HEK293 (cell line): ENCODE measurements around the gene ANKAR.

Source experiments
- CTCF ChIA-PET: fragments of 350-600 bp; formaldehyde crosslinking; extraction: SDS; loops from one replicate; lab custom pipeline; 2021; ENCODE audit warnings: antibody characterized with exemption; lab: Yijun Ruan, JAX
- POLR2A ChIA-PET: fragments of 300-600 bp; formaldehyde crosslinking; extraction: SDS; loops from one replicate; lab custom pipeline; 2020; ENCODE audit warnings: antibody characterized with exemption, inconsistent platforms; lab: Yijun Ruan, JAX
- H3K27ac ChIP-seq: fragments of 200-500 bp; sonication (Bioruptor generic); 2 replicates; pipeline ENCODE4 v1.5.1; 2014; ENCODE audit warnings: low read depth, low read length, control low read depth, inconsistent platforms; ENCODE audit errors: extremely low read depth
- H3K36me3 ChIP-seq, 2 experiments: fragments of 200-500 bp in 1 of 2; sonication (Bioruptor generic) in 1 of 2; 1 replicate in 1 of 2; 2 replicates in 1 of 2; pipeline ENCODE4 v1.5.1; 2014 to 2017; ENCODE audit warnings: inconsistent platforms in 2 of 2, low read length in 2 of 2; ENCODE audit not compliant: control insufficient read depth in 2 of 2, insufficient read depth in 1 of 2
- H3K4me1 ChIP-seq: fragments of 200-500 bp; sonication (Bioruptor generic); 2 replicates; pipeline ENCODE4 v1.5.1; 2014; ENCODE audit warnings: mild to moderate bottlenecking, low read length, inconsistent platforms; ENCODE audit not compliant: control insufficient read depth, insufficient read depth
- H3K4me3 ChIP-seq: 2 replicates; pipeline ENCODE4 v1.5.1; 2011; ENCODE audit warnings: low read depth, mild to moderate bottlenecking, control low read depth, low read length, moderate library complexity
- H3K9me3 ChIP-seq: fragments of 200-500 bp; sonication (Bioruptor generic); 2 replicates; pipeline ENCODE4 v1.5.1; 2014; ENCODE audit warnings: low read depth, low read length, inconsistent platforms; ENCODE audit not compliant: control insufficient read depth, insufficient read depth
- AEBP2 ChIP-seq: fragments of 450-650 bp; formaldehyde crosslinking; IDR thresholded peaks from 2 replicates; pipeline ENCODE4 v1.5.1; 2016; ENCODE audit warnings: missing biosample characterization, missing genetic modification characterization, borderline replicate concordance
- ATF2 ChIP-seq: fragments of 450-650 bp; formaldehyde crosslinking; IDR thresholded peaks from 2 replicates; pipeline ENCODE4 v1.5.1; 2016; ENCODE audit warnings: missing biosample characterization, missing genetic modification characterization, low read depth
- FEZF1 ChIP-seq: fragments of 450-650 bp; formaldehyde crosslinking; IDR thresholded peaks from 2 replicates; pipeline ENCODE4 v1.5.1; 2016; ENCODE audit warnings: missing biosample characterization, missing genetic modification characterization
- HOXC10 ChIP-seq: sonication (generic); formaldehyde crosslinking; IDR thresholded peaks from 2 replicates; pipeline ENCODE4 v1.8.1; 2023; ENCODE audit warnings: mild to moderate bottlenecking, missing genetic modification reagents
- KLF1 ChIP-seq: fragments of 450-650 bp; formaldehyde crosslinking; IDR thresholded peaks from 2 replicates; pipeline ENCODE4 v1.5.1; 2016; ENCODE audit warnings: missing biosample characterization, missing genetic modification characterization
- OSR2 ChIP-seq: fragments of 450-650 bp; formaldehyde crosslinking; IDR thresholded peaks from 2 replicates; pipeline ENCODE4 v1.5.1; 2016; ENCODE audit warnings: missing biosample characterization, missing genetic modification characterization
- SCRT2 ChIP-seq: fragments of 450-650 bp; formaldehyde crosslinking; IDR thresholded peaks from 2 replicates; pipeline ENCODE4 v1.5.1; 2016; ENCODE audit warnings: missing biosample characterization, missing genetic modification characterization
- TRIM28 ChIP-seq: IDR thresholded peaks from 2 replicates; pipeline ENCODE4 v1.6.1; 2011; ENCODE audit warnings: low read length, control low read depth, borderline replicate concordance
- YY1 ChIP-seq: fragments of 450-650 bp; formaldehyde crosslinking; IDR thresholded peaks from 2 replicates; pipeline ENCODE4 v1.5.1; 2018; ENCODE audit warnings: missing biosample characterization, missing genetic modification characterization
- ZFHX2 ChIP-seq: fragments of 450-650 bp; formaldehyde crosslinking; conservative IDR thresholded peaks from 2 replicates; pipeline ENCODE4 v1.5.1; 2016; ENCODE audit warnings: missing biosample characterization, missing genetic modification characterization
- ZNF114 ChIP-seq: fragments of 450-650 bp; formaldehyde crosslinking; IDR thresholded peaks from 2 replicates; pipeline ENCODE4 v1.5.0; 2017; ENCODE audit warnings: missing biosample characterization, missing genetic modification characterization
- ZNF121 ChIP-seq: fragments of 450-650 bp; formaldehyde crosslinking; IDR thresholded peaks from 2 replicates; pipeline ENCODE4 v1.5.1; 2016; ENCODE audit warnings: missing biosample characterization, missing genetic modification characterization
- ZNF133 ChIP-seq: fragments of 450-650 bp; formaldehyde crosslinking; IDR thresholded peaks from 2 replicates; pipeline ENCODE4 v1.5.1; 2016; ENCODE audit warnings: missing biosample characterization, missing genetic modification characterization
- ZNF16 ChIP-seq: fragments of 450-650 bp; formaldehyde crosslinking; IDR thresholded peaks from 2 replicates; pipeline ENCODE4 v1.5.1; 2016; ENCODE audit warnings: low read depth, missing biosample characterization, missing genetic modification characterization
- ZNF221 ChIP-seq: fragments of 450-650 bp; formaldehyde crosslinking; IDR thresholded peaks from 2 replicates; pipeline ENCODE4 v1.5.1; 2017; ENCODE audit warnings: missing biosample characterization, missing genetic modification characterization, borderline replicate concordance
- ZNF223 ChIP-seq: fragments of 450-650 bp; formaldehyde crosslinking; IDR thresholded peaks from 2 replicates; pipeline ENCODE4 v1.5.1; 2016; ENCODE audit warnings: missing biosample characterization, missing genetic modification characterization
- ZNF23 ChIP-seq: fragments of 450-650 bp; formaldehyde crosslinking; IDR thresholded peaks from 2 replicates; pipeline ENCODE4 v1.5.1; 2016; ENCODE audit warnings: missing biosample characterization, missing genetic modification characterization, borderline replicate concordance
- ZNF24 ChIP-seq: fragments of 450-650 bp; formaldehyde crosslinking; IDR thresholded peaks from 2 replicates; pipeline ENCODE4 v1.5.1; 2016; ENCODE audit warnings: missing biosample characterization, missing genetic modification characterization
- ZNF292 ChIP-seq: fragments of 450-650 bp; formaldehyde crosslinking; IDR thresholded peaks from 2 replicates; pipeline ENCODE4 v1.5.1; 2016; ENCODE audit warnings: low read depth, missing biosample characterization, missing genetic modification characterization, borderline replicate concordance
- ZNF350 ChIP-seq: fragments of 450-650 bp; formaldehyde crosslinking; IDR thresholded peaks from 2 replicates; pipeline ENCODE4 v1.5.0; 2017; ENCODE audit warnings: missing biosample characterization, mild to moderate bottlenecking, missing genetic modification characterization
- ZNF354C ChIP-seq: fragments of 450-650 bp; formaldehyde crosslinking; IDR thresholded peaks from 2 replicates; pipeline ENCODE4 v1.5.1; 2016; ENCODE audit warnings: missing biosample characterization, missing genetic modification characterization, low read depth, borderline replicate concordance
- ZNF558 ChIP-seq: fragments of 450-650 bp; formaldehyde crosslinking; IDR thresholded peaks from 2 replicates; pipeline ENCODE4 v1.5.1; 2016; ENCODE audit warnings: missing biosample characterization, missing genetic modification characterization
- ZNF560 ChIP-seq: fragments of 450-650 bp; formaldehyde crosslinking; IDR thresholded peaks from 2 replicates; pipeline ENCODE4 v1.5.1; 2017; ENCODE audit warnings: missing biosample characterization, missing genetic modification characterization, borderline replicate concordance
- ZNF600 ChIP-seq: fragments of 450-650 bp; formaldehyde crosslinking; IDR thresholded peaks from 2 replicates; pipeline ENCODE4 v1.5.1; 2016; ENCODE audit warnings: missing biosample characterization, missing genetic modification characterization
- ZNF623 ChIP-seq: fragments of 450-650 bp; formaldehyde crosslinking; IDR thresholded peaks from 2 replicates; pipeline ENCODE4 v1.5.1; 2016; ENCODE audit warnings: missing biosample characterization, missing genetic modification characterization
- ZNF624 ChIP-seq: fragments of 450-650 bp; formaldehyde crosslinking; IDR thresholded peaks from 2 replicates; pipeline ENCODE4 v1.5.1; 2017; ENCODE audit warnings: missing biosample characterization, missing genetic modification characterization
- ZNF776 ChIP-seq: fragments of 450-650 bp; formaldehyde crosslinking; IDR thresholded peaks from 2 replicates; pipeline ENCODE4 v1.5.0; 2017; ENCODE audit warnings: missing biosample characterization, missing genetic modification characterization, borderline replicate concordance
- ZNF843 ChIP-seq: fragments of 450-650 bp; formaldehyde crosslinking; IDR thresholded peaks from 2 replicates; pipeline ENCODE4 v1.5.1; 2016; ENCODE audit warnings: missing biosample characterization, missing genetic modification characterization
- ZSCAN16 ChIP-seq: fragments of 450-650 bp; formaldehyde crosslinking; IDR thresholded peaks from 2 replicates; pipeline ENCODE4 v1.5.1; 2016; ENCODE audit warnings: missing biosample characterization, missing genetic modification characterization
- TF ChIP-seq, protein P1 (sequence below): fragments of 450-650 bp; formaldehyde crosslinking; IDR thresholded peaks from 2 replicates; pipeline ENCODE4 v1.5.1; 2016; ENCODE audit warnings: missing biosample characterization, missing genetic modification characterization
- TF ChIP-seq, protein P2 (sequence below): fragments of 450-650 bp; formaldehyde crosslinking; IDR thresholded peaks from 2 replicates; pipeline ENCODE4 v1.5.1; 2017; ENCODE audit warnings: missing biosample characterization, missing genetic modification characterization
- TF ChIP-seq, protein P3 (sequence below): fragments of 450-650 bp; formaldehyde crosslinking; IDR thresholded peaks from 2 replicates; pipeline ENCODE4 v1.5.1; 2016; ENCODE audit warnings: missing biosample characterization, missing genetic modification characterization

Gene ANKAR

GRCh38 chr2:189639007-189639609, 35.4 kb upstream of the ANKAR start (continued):
- TF ChIP-seq KLF1 (peak; percentile 79), ZNF560 (tag by site-specific recombination) (no peak), ZNF354C (tag by site-specific recombination) (no peak), SCRT2 (tag by site-specific recombination) (no peak), ZNF221 (no peak), ZFHX2 (tag by site-specific recombination) (no peak), ATF2 (tag by site-specific recombination) (0 out of 2 replicates have a peak, but pooled peaks have one; percentile 11), ZNF776 (tag by site-specific recombination) (no peak), FEZF1 (tag by site-specific recombination) (no peak), YY1 (tag by site-specific recombination) (no peak), ZNF133 (tag by site-specific recombination) (no peak)

DNA sequence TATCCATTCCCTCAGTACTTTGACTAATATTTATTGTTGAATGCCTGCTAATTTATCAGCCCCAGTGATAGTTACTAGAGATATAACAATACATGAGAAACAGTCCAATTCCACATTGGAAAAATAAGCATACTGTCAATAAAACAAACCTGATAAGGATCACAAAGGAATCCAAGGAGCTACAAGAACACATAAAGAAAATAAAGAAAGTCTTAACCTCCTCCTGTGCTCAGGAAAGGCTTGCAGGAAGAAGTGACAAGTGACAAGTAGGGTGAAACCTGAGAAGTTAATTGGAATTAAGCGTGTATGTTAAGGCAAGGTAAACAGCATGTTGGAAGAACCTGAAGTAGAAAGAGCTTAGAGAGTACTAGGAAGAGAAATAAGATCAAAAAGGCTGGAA, 33.5 kb upstream of the ANKAR start:
- Histone ChIP-seq H3K27ac (no peak overlapping the region), H3K36me3 (no peaks in the 10 kb centered on the region), H3K4me1 (peaks cover 25% of the 10 kb centered on the region), H3K4me3 (no peak overlapping the region), H3K9me3 (no peaks in the 10 kb centered on the region)
- CTCF ChIA-PET = interaction anchor here (0.7 kb wide), 1 partner anchor 15 kb away, joined by 3 read pairs; no protein-coding TSS in a partner anchor
- POLR2A ChIA-PET = interaction anchor here (1.0 kb wide), 1 partner anchor 9 kb away, joined by 3 read pairs; no protein-coding TSS in a partner anchor
- no peak for TF ChIP-seq ZNF624 (tag by site-specific recombination)
- TF ChIP-seq, protein P1, sequence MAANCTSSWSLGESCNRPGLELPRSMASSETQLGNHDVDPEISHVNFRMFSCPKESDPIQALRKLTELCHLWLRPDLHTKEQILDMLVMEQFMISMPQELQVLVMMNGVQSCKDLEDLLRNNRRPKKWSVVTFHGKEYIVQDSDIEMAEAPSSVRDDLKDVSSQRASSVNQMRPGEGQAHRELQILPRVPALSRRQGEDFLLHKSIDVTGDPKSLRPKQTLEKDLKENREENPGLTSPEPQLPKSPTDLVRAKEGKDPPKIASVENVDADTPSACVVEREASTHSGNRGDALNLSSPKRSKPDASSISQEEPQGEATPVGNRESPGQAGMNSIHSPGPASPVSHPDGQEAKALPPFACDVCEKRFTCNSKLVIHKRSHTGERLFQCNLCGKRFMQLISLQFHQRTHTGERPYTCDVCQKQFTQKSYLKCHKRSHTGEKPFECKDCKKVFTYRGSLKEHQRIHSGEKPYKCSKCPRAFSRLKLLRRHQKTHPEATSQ (tag by site-specific recombination) = no peak
- no peak for TF ChIP-seq ZNF121 (tag by site-specific recombination)
- TF ChIP-seq ZSCAN16 (tag by site-specific recombination) = no peak
- TF ChIP-seq ZNF600 (tag by site-specific recombination) = no peak
- TF ChIP-seq ZNF223 (tag by site-specific recombination) = no peak
- TF ChIP-seq OSR2 (tag by site-specific recombination) = peak; percentile 67
- no peak for TF ChIP-seq ZNF623 (tag by site-specific recombination)
- TF ChIP-seq ZNF16 = no peak
- TF ChIP-seq ZNF23 (tag by site-specific recombination) = no peak
- TF ChIP-seq, protein P2, sequence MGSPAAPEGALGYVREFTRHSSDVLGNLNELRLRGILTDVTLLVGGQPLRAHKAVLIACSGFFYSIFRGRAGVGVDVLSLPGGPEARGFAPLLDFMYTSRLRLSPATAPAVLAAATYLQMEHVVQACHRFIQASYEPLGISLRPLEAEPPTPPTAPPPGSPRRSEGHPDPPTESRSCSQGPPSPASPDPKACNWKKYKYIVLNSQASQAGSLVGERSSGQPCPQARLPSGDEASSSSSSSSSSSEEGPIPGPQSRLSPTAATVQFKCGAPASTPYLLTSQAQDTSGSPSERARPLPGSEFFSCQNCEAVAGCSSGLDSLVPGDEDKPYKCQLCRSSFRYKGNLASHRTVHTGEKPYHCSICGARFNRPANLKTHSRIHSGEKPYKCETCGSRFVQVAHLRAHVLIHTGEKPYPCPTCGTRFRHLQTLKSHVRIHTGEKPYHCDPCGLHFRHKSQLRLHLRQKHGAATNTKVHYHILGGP = peak; percentile 49; the same call in 1 of the 2 replicates
- peak; percentile 52; the same call in 1 of the 2 replicates for TF ChIP-seq ZNF843 (tag by site-specific recombination)
- TF ChIP-seq, protein P3, sequence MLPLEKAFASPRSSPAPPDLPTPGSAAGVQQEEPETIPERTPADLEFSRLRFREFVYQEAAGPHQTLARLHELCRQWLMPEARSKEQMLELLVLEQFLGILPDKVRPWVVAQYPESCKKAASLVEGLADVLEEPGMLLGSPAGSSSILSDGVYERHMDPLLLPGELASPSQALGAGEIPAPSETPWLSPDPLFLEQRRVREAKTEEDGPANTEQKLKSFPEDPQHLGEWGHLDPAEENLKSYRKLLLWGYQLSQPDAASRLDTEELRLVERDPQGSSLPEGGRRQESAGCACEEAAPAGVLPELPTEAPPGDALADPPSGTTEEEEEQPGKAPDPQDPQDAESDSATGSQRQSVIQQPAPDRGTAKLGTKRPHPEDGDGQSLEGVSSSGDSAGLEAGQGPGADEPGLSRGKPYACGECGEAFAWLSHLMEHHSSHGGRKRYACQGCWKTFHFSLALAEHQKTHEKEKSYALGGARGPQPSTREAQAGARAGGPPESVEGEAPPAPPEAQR (tag by site-specific recombination) = no peak
- no peak for TF ChIP-seq ZNF350 (tag by site-specific recombination)
- TF ChIP-seq ZNF292 (tag by site-specific recombination) = no peak
- TF ChIP-seq ZNF776 (tag by site-specific recombination) = no peak
- no peak for TF ChIP-seq ZNF558
- TF ChIP-seq ZNF114 (tag by site-specific recombination) = no peak
- TF ChIP-seq AEBP2 (tag by site-specific recombination) = no peak
- no peak for TF ChIP-seq HOXC10 (CRISPR knock-in tag)
- no peak for TF ChIP-seq ZNF24 (tag by site-specific recombination)
- TF ChIP-seq TRIM28 = peak; percentile 63; the same call in 1 of the 2 replicates
- peak; percentile 61 for TF ChIP-seq FEZF1 (tag by site-specific recombination)
